HG03558 (cell line): ENCODE data around the gene RAVER1.
A peak's percentile ranks its signal among the peaks of the same experiment; 100 is the strongest.

ENCODE experiments used
- ATAC-seq: cut with Tn5 transposase; IDR thresholded peaks from one replicate; pipeline ENCODE4 v1.9.1; 2021; ENCODE audit warnings: moderate number of reproducible peaks; ENCODE audit not compliant: unreplicated experiment; ENCODE audit errors: extremely low read depth

Gene RAVER1

DNA sequence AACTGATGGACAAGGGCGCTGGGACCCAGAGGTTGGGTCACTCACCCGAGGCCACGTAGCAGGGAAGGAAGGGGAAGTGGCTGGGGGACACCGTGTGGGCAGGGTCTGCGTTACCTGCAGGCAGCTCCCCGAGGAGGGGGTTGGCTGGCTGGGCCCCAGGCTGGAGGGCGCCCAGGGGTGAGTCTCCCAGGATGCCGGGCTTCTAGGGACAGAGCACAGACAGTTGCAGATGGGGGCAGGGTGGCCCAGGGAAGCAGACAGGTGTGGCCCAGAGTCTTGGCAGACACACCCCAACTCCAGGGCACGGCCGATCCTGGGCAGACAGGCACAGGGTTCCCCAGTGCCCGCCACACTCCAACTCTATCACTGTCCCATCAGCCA lies 11.9 kb downstream of the RAVER1 start:
- no peak for ATAC-seq

GRCh38 chr19:10320602-10321416 lies 12.5 kb downstream of the RAVER1 start:
- ATAC-seq: no peak

GRCh38 chr19:10318807-10319682 lies 14.3 kb downstream of the RAVER1 start:
- ATAC-seq: no peak

- no peak for ATAC-seq
Observed at GRCh38 chr19:10317857-10318462, 15.4 kb downstream of the RAVER1 start.

DNA sequence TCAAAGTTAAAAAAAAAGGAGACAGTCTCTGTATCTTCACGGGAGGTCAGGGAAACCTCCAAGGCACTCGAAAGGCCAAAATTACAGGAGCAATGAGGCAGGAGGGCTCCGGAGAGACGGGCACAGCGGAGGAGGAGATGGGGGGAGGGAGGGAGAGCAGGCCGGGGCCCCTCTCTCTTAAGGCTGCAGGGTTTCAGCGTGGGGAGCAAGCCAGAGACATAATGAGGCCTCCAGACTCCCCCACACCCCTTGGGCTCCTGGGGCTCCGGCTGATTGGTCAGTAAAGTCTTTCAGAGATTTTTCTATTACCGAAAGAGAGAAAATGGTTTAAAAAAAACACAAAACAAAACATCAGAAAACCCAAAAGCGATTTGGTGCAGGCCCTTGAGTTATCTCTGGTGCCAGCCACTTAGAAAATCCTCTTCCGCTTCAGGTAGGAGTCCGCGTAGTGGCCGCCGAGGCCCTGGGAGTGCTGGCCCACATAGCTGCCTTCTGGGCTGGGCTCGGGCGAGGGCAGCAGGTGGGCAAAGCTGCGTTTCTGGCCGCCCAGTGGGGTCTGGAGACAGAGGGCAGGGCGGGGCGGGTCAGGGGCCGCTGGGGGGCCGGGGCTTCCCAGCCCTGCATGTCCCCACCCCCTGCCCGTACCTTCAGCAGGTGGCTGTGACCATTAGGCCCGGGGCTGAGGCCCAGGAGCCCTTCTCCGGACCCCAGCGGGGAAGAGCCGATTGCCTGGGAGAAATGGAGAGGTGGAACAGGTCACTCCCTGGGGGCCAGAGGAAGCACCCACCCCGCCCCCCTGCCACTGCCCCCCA lies 16.1 kb downstream of the RAVER1 start:
- no peak for ATAC-seq

- ATAC-seq: no peak
Observed at GRCh38 chr19:10316229-10317044, 16.9 kb downstream of the RAVER1 start.

- ATAC-seq: peak; percentile 74
Observed at GRCh38 chr19:10315335-10316214, 17.8 kb downstream of the RAVER1 start, which contains the start of gene FDX2. Gene FDX2 (minus strand): TSS chr19:10316015. CDS start chr19:10315996, 19 bp downstream.

DNA sequence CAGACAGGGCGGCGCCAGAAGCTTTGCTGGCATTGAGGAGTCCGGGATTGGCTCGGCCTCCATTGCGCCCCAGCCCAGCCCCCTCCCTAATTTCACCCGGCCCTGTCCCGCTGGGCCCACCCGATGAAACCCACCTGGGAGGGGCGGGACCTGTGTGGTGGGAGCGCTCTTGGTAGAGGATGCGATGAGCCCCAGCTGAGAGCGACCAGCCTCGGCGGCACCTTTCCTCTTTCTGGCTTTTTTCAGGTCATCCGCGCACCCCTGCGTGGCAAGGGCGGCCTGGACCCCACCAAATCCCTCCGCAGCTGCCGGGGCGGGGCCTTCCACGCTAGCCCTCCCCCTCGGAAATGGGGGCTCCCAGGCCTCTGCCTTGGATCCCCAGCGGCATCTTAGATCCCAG lies 23.9 kb downstream of the RAVER1 start, which contains the start of gene ZGLP1:
TSS of gene ZGLP1 (minus strand) at position 393 of the 400 bp plus-strand sequence.
- ATAC-seq: no peak

DNA sequence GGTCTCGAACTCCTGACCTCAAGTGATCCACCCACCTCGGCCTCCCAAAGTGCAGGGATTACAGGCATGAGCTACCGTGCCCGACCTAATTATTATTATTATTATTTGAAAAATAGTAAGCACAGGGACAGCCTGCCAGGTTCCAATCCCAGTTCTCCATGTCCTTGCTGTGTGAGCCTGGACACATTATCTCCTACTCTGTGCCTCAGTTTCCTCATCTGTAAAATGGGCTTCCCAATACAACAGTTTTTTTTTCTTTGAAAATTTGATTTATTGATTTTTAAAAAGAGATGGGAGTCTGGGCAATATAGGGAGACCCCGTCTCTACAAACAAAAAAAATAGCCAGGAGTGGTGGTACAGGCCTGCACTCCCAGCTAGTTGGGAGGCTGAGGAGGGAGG lies 27.0 kb downstream of the RAVER1 start:
- ATAC-seq: no peak

DNA sequence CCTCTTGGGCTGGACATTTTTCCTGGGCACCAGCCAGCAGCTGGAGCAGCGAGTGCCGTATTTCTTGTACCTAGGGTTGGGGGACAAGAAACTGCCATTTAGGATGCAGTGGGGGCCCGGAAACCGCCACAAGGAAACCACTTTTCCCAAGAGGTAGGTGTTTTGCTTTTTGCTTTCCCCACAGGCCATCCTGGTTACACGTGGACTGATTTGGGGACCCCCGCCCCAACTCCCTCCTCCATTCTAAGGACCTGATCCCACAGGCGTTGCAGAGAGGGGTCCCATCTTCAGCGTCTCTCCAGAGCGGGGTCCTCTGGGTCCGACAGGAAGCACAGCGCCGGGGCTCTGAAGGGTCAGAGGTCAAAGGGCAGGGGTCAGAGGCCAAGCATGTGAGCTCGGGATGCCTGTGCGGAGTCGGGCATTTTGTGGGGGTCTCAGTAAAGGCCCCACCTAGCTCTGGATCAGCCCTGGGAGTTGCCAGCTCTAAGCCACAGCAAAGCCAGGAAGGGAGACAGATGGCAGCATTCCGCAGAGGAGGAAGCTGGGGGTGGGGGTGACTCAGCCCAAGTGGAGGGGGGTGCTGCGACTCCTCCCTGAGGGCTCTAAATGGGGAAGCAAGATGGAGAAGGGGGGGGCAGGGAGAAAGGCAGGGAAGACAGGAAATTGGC lies 28.1 kb downstream of the RAVER1 start:
- no peak for ATAC-seq

- no peak for ATAC-seq
Observed at GRCh38 chr19:10299545-10300458, 33.5 kb downstream of the RAVER1 start.

GRCh38 chr19:10295847-10296591 lies 37.3 kb downstream of the RAVER1 start:
- ATAC-seq: no peak

- ATAC-seq: no peak
Observed at GRCh38 chr19:10295305-10295846, 38.0 kb downstream of the RAVER1 start.

DNA sequence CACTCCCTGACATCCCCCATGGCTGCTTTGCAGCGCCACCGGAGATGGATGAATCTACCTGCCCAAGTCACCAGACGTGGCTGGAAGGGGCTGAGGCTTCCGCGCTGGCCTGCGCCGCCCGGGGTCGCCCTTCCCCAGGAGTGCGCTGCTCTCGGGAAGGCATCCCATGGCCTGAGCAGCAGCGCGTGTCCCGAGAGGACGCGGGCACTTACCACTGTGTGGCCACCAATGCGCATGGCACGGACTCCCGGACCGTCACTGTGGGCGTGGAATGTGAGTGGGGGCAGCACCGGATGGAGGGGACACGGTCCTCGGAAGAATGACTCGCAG lies 39.0 kb downstream of the RAVER1 start:
- no peak for ATAC-seq

- ATAC-seq: no peak
Observed at GRCh38 chr19:10293637-10294367, 39.5 kb downstream of the RAVER1 start.
